Common myeloid progenitor, CD34-positive (primary cell): ENCODE results near the gene BLVRA.
"Not testable (repeated sequence)": the region's sequence is repeated elsewhere in the genome, so short reads cannot be mapped to it uniquely, and the experiment has no call there.

Source experiments
- CTCF ChIA-PET: fragments of 350-600 bp; sonication (Branson Sonifier 250); formaldehyde crosslinking; loops from one replicate; lab custom pipeline; 2021; ENCODE audit warnings: antibody characterized with exemption; lab: Charles Lee
- POLR2A ChIA-PET: fragments of 350-600 bp; sonication (Branson Sonifier 250); formaldehyde crosslinking; loops from one replicate; lab custom pipeline; 2021; ENCODE audit warnings: antibody characterized with exemption; lab: Charles Lee
- DNase-seq, 3 donors: peaks; one replicate each; pipeline versions ENCODE4 v3.0.0 to v3.0.0-alpha.2; 2013
- H3K27ac ChIP-seq, 2 experiments: 1 replicate in 1 of 2; 2 replicates in 1 of 2; pipeline ENCODE4 v1.7.0; 2013; ENCODE audit warnings: inconsistent platforms in 2 of 2, low read length in 2 of 2, mild to moderate bottlenecking in 2 of 2, low read depth in 1 of 2, moderate library complexity in 1 of 2; ENCODE audit not compliant: severe bottlenecking in 2 of 2, insufficient read depth in 1 of 2, poor library complexity in 1 of 2
- H3K27me3 ChIP-seq, 5 experiments: replicated peaks in 2 of 5; 1 replicate in 3 of 5; 2 replicates in 2 of 5; pipeline versions ENCODE4 v1.6.1 to v1.7.0; 2013; ENCODE audit warnings: low read length in 4 of 5, mild to moderate bottlenecking in 2 of 5, moderate library complexity in 2 of 5, inconsistent platforms in 1 of 5; ENCODE audit not compliant: insufficient read depth in 5 of 5, control insufficient read depth in 4 of 5
- H3K36me3 ChIP-seq, 4 experiments: 1 replicate in 2 of 4; 2 replicates in 2 of 4; pipeline versions ENCODE4 v1.6.1 to v1.7.0; 2013; ENCODE audit warnings: low read length in 3 of 4, control low read depth in 1 of 4, mild to moderate bottlenecking in 1 of 4; ENCODE audit not compliant: control insufficient read depth in 4 of 4, insufficient read depth in 4 of 4
- H3K4me1 ChIP-seq, 4 experiments: 1 replicate in 3 of 4; 2 replicates in 1 of 4; pipeline versions ENCODE4 v1.6.1 to v1.7.1; 2013; ENCODE audit warnings: low read length in 3 of 4, mild to moderate bottlenecking in 3 of 4, control low read depth in 1 of 4, inconsistent platforms in 1 of 4, moderate library complexity in 1 of 4; ENCODE audit not compliant: control insufficient read depth in 4 of 4, insufficient read depth in 4 of 4; ENCODE audit errors: control extremely low read depth in 1 of 4
- H3K4me3 ChIP-seq, 7 experiments: 1 replicate in 4 of 7; 2 replicates in 3 of 7; pipeline versions ENCODE4 v1.5.1 to v1.7.0; 2013; ENCODE audit warnings: mild to moderate bottlenecking in 7 of 7, low read length in 6 of 7, moderate library complexity in 6 of 7, inconsistent platforms in 2 of 7, low read depth in 2 of 7, control low read depth in 1 of 7; ENCODE audit not compliant: insufficient read depth in 4 of 7, control insufficient read depth in 1 of 7; ENCODE audit errors: extremely low read depth in 1 of 7
- H3K9me3 ChIP-seq, 5 experiments: 1 replicate in 4 of 5; 2 replicates in 1 of 5; pipeline versions ENCODE4 v1.6.1 to v1.7.1; 2013; ENCODE audit warnings: low read length in 4 of 5, mild to moderate bottlenecking in 2 of 5, inconsistent platforms in 1 of 5, low read depth in 1 of 5, moderate library complexity in 1 of 5; ENCODE audit not compliant: control insufficient read depth in 4 of 5, insufficient read depth in 2 of 5; ENCODE audit errors: control extremely low read depth in 1 of 5
- WGBS: methylation state at CpG from one replicate; pipeline ENCODE4 v1.1.5; 2013; ENCODE audit not compliant: insufficient coverage; 5-methylcytosine and 5-hydroxymethylcytosine counted together

The BLVRA gene

GRCh38 chr7:43816046-43816797 is 57.7 kb downstream of the BLVRA start:
- CTCF ChIA-PET, H3K4me1 ChIP-seq, H3K27me3 ChIP-seq, H3K4me3 ChIP-seq, POLR2A ChIA-PET, DNase-seq, H3K9me3 ChIP-seq, H3K36me3 ChIP-seq, H3K27ac ChIP-seq: not testable (repeated sequence)
- 100% methylated on average over 2 of the region's 2 CpGs for WGBS

GRCh38 chr7:43823425-43823824 is 64.9 kb downstream of the BLVRA start:
- CTCF ChIA-PET = interaction anchor here (1.1 to 1.6 kb wide), 2 partner anchors 98 to 123 kb away, joined by 3 read pairs; no protein-coding TSS in a partner anchor
- H3K36me3 ChIP-seq, H3K4me1 ChIP-seq, DNase-seq, POLR2A ChIA-PET, H3K27ac ChIP-seq, H3K9me3 ChIP-seq, H3K27me3 ChIP-seq, H3K4me3 ChIP-seq: not testable (repeated sequence)
- WGBS = 91% methylated on average over 4 of the region's 7 CpGs

GRCh38 chr7:43823941-43824340 is 65.5 kb downstream of the BLVRA start:
- 99% methylated on average over 5 of the region's 6 CpGs for WGBS
- H3K4me1 ChIP-seq = no peaks in the 10 kb centered on the region
- no peak for DNase-seq
- H3K9me3 ChIP-seq = no peaks in the 10 kb centered on the region
- H3K27me3 ChIP-seq = peaks cover 0 to 3% (median 0%) of the 10 kb centered on the region in 5 experiments
- CTCF ChIA-PET = interaction anchor here (1.1 to 1.6 kb wide), 3 partner anchors 42 to 123 kb away, joined by 3 to 5 read pairs (median 3); no protein-coding TSS in a partner anchor
- H3K27ac ChIP-seq = no peak overlapping the region
- H3K4me3 ChIP-seq = no peak overlapping the region
- POLR2A ChIA-PET = no interaction called here
- H3K36me3 ChIP-seq = no peaks in the 10 kb centered on the region

- H3K4me3 ChIP-seq, POLR2A ChIA-PET, H3K27ac ChIP-seq, H3K9me3 ChIP-seq, H3K27me3 ChIP-seq, H3K36me3 ChIP-seq, H3K4me1 ChIP-seq: not testable (repeated sequence)
- 92% methylated on average over 4 of the region's 12 CpGs for WGBS
- DNase-seq = peak in 1 of 3 donors; percentile 15
- CTCF ChIA-PET = interaction anchor here (0.7 to 1.2 kb wide), 2 partner anchors 10 to 42 kb away, joined by 4 to 5 read pairs; no protein-coding TSS in a partner anchor
Measured at GRCh38 chr7:43824513-43824912, 66.0 kb downstream of the BLVRA start.

GRCh38 chr7:43824963-43825362 is 66.5 kb downstream of the BLVRA start:
- no peak overlapping the region for H3K27ac ChIP-seq
- no peak overlapping the region for H3K4me3 ChIP-seq
- H3K9me3 ChIP-seq = no peaks in the 10 kb centered on the region
- no peak for DNase-seq
- WGBS = 33% methylated on average over 1 of the region's 1 CpG
- no peaks in the 10 kb centered on the region for H3K4me1 ChIP-seq
- CTCF ChIA-PET = interaction anchor here (0.7 to 1.2 kb wide), 2 partner anchors 11 to 43 kb away, joined by 4 to 5 read pairs; no protein-coding TSS in a partner anchor
- H3K36me3 ChIP-seq = no peaks in the 10 kb centered on the region
- POLR2A ChIA-PET = no interaction called here
- H3K27me3 ChIP-seq = peaks cover 0 to 3% (median 0%) of the 10 kb centered on the region in 5 experiments

GRCh38 chr7:43825391-43825808 is 66.9 kb downstream of the BLVRA start:
- WGBS = 60% methylated on average over 1 of the region's 5 CpGs
- H3K27me3 ChIP-seq = peaks cover 0 to 3% (median 0%) of the 10 kb centered on the region in 5 experiments
- POLR2A ChIA-PET = no interaction called here

GRCh38 chr7:43830917-43831316 is 72.4 kb downstream of the BLVRA start:
- H3K4me3 ChIP-seq, H3K4me1 ChIP-seq, POLR2A ChIA-PET, H3K27me3 ChIP-seq, H3K36me3 ChIP-seq, H3K27ac ChIP-seq, H3K9me3 ChIP-seq: not testable (repeated sequence)
- CTCF ChIA-PET = interaction anchor here (2.5 kb wide), 1 partner anchor 8 kb away, joined by 9 read pairs; no protein-coding TSS in a partner anchor
- peak in 2 of 3 donors; percentile 13 to 29 for DNase-seq

More at GRCh38 chr7:43825391-43825808, 66.9 kb downstream of the BLVRA start:
- CTCF ChIA-PET = interaction anchor here (1.3 to 1.6 kb wide), 2 partner anchors 10 to 24 kb away, joined by 4 read pairs; no protein-coding TSS in a partner anchor
- no peaks in the 10 kb centered on the region for H3K4me1 ChIP-seq
- no peaks in the 10 kb centered on the region for H3K9me3 ChIP-seq
- H3K27ac ChIP-seq = no peak overlapping the region
- DNase-seq = no peak
- H3K4me3 ChIP-seq = no peak overlapping the region
- no peaks in the 10 kb centered on the region for H3K36me3 ChIP-seq
